Activated CD8-positive, alpha-beta memory T cell treated with anti-CD3 and anti-CD28 coated beads, Interleukin-2, amount 50 U/mL, for 48 hours (primary cell): ENCODE results near the gene ETV6.
A peak's percentile ranks its signal among the peaks of the same experiment; 100 is the strongest.
"Not testable (repeated sequence)": the region's sequence is repeated elsewhere in the genome, so short reads cannot be mapped to it uniquely, and the experiment has no call there.

Experiments used
- DNase-seq: peaks from one replicate; pipeline ENCODE4 v3.0.0-alpha.2; 2020

Gene ETV6

GRCh38 chr12:11897923-11898322 lies 248.4 kb downstream of the ETV6 start:
- no peak for DNase-seq

- DNase-seq, result peak; percentile 73
These were observed 252.4 kb downstream of the ETV6 start for GRCh38 chr12:11901701-11902524.

GRCh38 chr12:11902525-11902875 lies 253.0 kb downstream of the ETV6 start:
- DNase-seq, result no peak

GRCh38 chr12:11904124-11904523 lies 254.7 kb downstream of the ETV6 start:
- DNase-seq, result no peak

- DNase-seq, result no peak
These were observed 256.1 kb downstream of the ETV6 start for GRCh38 chr12:11905534-11905933.

- no peak for DNase-seq
These were observed 256.9 kb downstream of the ETV6 start for GRCh38 chr12:11906286-11906935.

GRCh38 chr12:11907625-11908024 lies 258.2 kb downstream of the ETV6 start:
- no peak for DNase-seq

- DNase-seq, result not testable (repeated sequence)
These were observed 259.9 kb downstream of the ETV6 start for GRCh38 chr12:11909406-11909805.

- DNase-seq, result no peak
These were observed 266.6 kb downstream of the ETV6 start for GRCh38 chr12:11916113-11916512.

- no peak for DNase-seq
These were observed 267.3 kb downstream of the ETV6 start for GRCh38 chr12:11916771-11917170.

- no peak for DNase-seq
These were observed 268.0 kb downstream of the ETV6 start for GRCh38 chr12:11917501-11917900.

GRCh38 chr12:11920231-11920630 lies 270.8 kb downstream of the ETV6 start:
- no peak for DNase-seq

- no peak for DNase-seq
These were observed 272.9 kb downstream of the ETV6 start for GRCh38 chr12:11922361-11922760.

- no peak for DNase-seq
These were observed 273.6 kb downstream of the ETV6 start for GRCh38 chr12:11923067-11923466.

GRCh38 chr12:11927286-11927935 lies 277.9 kb downstream of the ETV6 start:
- DNase-seq, result no peak

- no peak for DNase-seq
These were observed 280.2 kb downstream of the ETV6 start for GRCh38 chr12:11929714-11930113.

GRCh38 chr12:11939223-11939622 lies 289.7 kb downstream of the ETV6 start:
- no peak for DNase-seq

GRCh38 chr12:11941606-11942337 lies 292.3 kb downstream of the ETV6 start:
- DNase-seq, result no peak

- no peak for DNase-seq
These were observed 294.6 kb downstream of the ETV6 start for GRCh38 chr12:11943919-11944700.
